ENCODE data around the gene WDR75.

Gene WDR75

DNA sequence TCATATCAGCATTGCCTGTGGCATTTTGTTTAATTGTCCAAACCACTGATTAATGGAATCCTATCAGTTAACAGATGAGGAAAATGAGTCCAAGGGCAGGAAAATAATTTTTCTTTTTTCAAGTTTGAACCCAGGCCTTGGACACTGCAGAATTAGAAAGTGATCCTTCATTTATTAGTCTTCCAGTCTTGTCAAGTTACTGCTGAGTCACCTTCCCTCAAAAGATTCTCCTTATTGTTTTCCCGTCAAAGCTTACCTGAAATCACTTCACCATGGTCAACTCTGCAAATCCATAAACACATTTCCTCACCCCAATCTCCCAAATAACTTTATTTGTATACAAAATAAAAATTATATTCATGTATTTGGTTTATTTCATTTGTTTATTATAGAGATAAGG lies 57.9 kb downstream of the WDR75 start:
- H3K9me3 Mint-ChIP-seq = peaks cover 6% of the 10 kb centered on the region
- H3K27me3 Mint-ChIP-seq (ENCODE audit: low read depth) = no peaks in the 10 kb centered on the region
- H3K4me1 Mint-ChIP-seq (ENCODE audit: low read depth) = no peaks in the 10 kb centered on the region
- H3K4me3 Mint-ChIP-seq = no peak overlapping the region
- no peaks in the 10 kb centered on the region for H3K36me3 Mint-ChIP-seq (ENCODE audit: low read depth)
- H3K27ac Mint-ChIP-seq = no peak overlapping the region

DNA sequence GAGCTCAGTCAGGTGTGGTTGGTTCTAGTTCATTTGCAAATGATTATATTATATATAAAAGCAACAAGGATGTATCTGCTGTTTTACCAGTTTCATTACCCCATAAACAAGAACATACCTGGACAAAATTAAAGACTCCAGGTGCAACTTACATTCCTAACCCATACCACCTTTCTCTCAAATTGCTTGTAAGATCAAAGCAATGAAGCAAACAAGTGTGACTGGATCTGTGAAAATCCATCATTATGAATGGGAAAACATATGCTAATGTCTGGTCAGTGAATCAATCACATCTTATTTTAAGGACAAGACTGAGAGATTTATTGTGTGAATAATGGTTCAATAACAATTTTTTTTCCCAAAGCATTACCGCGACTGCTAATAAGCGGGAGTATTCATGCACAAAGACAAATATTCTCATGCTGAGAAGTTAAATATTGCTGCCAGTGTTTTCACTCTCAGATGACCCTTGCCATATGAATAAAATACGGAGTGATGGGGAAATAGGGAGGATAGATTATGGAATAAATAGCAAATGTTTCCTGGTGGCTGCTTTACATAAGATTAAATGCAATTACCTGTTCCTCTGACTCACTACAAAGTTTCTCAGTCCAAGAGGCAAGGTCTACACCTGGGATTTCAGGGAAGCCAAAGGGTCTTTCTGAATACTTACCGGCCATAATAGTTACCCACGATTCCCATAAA lies 59.3 kb downstream of the WDR75 start:
- no peak overlapping the region for H3K4me3 Mint-ChIP-seq
- no peaks in the 10 kb centered on the region for H3K9me3 Mint-ChIP-seq
- no peaks in the 10 kb centered on the region for H3K36me3 Mint-ChIP-seq (ENCODE audit: low read depth)
- H3K27ac Mint-ChIP-seq = no peak overlapping the region
- no peaks in the 10 kb centered on the region for H3K27me3 Mint-ChIP-seq (ENCODE audit: low read depth)
- H3K4me1 Mint-ChIP-seq (ENCODE audit: low read depth) = no peaks in the 10 kb centered on the region

GRCh38 chr2:189501487-189501886 lies 60.2 kb downstream of the WDR75 start:
- no peak overlapping the region for H3K4me3 Mint-ChIP-seq
- H3K27ac Mint-ChIP-seq = no peak overlapping the region
- no peaks in the 10 kb centered on the region for H3K9me3 Mint-ChIP-seq
- no peaks in the 10 kb centered on the region for H3K4me1 Mint-ChIP-seq (ENCODE audit: low read depth)
- no peaks in the 10 kb centered on the region for H3K36me3 Mint-ChIP-seq (ENCODE audit: low read depth)
- no peaks in the 10 kb centered on the region for H3K27me3 Mint-ChIP-seq (ENCODE audit: low read depth)

- H3K4me1 Mint-ChIP-seq (ENCODE audit: low read depth) = no peaks in the 10 kb centered on the region
- H3K27me3 Mint-ChIP-seq (ENCODE audit: low read depth) = no peaks in the 10 kb centered on the region
- H3K4me3 Mint-ChIP-seq = no peak overlapping the region
- no peaks in the 10 kb centered on the region for H3K36me3 Mint-ChIP-seq (ENCODE audit: low read depth)
- no peaks in the 10 kb centered on the region for H3K9me3 Mint-ChIP-seq
- no peak overlapping the region for H3K27ac Mint-ChIP-seq
Measured at GRCh38 chr2:189502714-189503113, 61.4 kb downstream of the WDR75 start.

DNA sequence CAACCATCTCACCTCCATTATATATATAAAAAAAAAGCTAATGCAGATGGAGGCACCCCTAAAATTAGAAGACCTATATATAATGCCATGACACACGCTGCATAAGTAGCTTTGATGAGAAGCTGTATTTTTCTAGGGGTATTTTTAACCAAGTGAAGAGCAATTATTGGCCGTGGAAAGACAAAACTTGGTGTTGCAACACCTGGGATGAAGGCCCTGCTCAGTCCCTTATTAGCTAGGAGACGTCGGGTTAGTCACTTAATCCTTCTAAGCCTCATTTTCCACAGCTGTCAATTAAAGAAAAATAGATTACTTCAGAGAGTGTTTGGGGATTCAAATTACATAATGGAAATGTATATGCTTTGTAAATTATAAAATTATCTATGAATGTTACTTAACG lies 63.0 kb downstream of the WDR75 start:
- H3K27ac Mint-ChIP-seq = no peak overlapping the region
- H3K4me1 Mint-ChIP-seq (ENCODE audit: low read depth) = no peaks in the 10 kb centered on the region
- no peaks in the 10 kb centered on the region for H3K36me3 Mint-ChIP-seq (ENCODE audit: low read depth)
- peaks cover 3% of the 10 kb centered on the region for H3K9me3 Mint-ChIP-seq
- H3K27me3 Mint-ChIP-seq (ENCODE audit: low read depth) = no peaks in the 10 kb centered on the region
- no peak overlapping the region for H3K4me3 Mint-ChIP-seq

DNA sequence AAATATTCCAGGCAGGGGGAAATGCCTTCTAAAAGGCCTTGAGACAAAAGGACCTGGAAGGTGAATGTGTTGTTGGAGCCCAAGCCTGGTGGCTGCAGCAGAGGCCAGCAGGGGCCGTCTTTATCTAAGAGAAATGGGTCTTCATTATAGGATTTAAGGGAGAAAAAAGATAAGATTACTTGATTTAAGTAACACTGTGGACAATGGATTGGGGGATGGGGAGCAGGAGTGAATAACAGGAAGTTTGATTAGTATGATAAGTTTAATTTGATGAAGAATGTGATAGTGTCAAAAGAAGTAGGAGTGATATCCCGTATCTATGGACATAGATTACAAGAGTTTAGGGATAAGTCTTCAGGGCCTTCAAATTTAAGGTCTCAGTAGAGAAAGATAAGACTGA lies 64.2 kb downstream of the WDR75 start:
- no peak overlapping the region for H3K27ac Mint-ChIP-seq
- peaks cover 3% of the 10 kb centered on the region for H3K9me3 Mint-ChIP-seq
- H3K36me3 Mint-ChIP-seq (ENCODE audit: low read depth) = no peaks in the 10 kb centered on the region
- no peak overlapping the region for H3K4me3 Mint-ChIP-seq
- H3K27me3 Mint-ChIP-seq (ENCODE audit: low read depth) = no peaks in the 10 kb centered on the region
- no peaks in the 10 kb centered on the region for H3K4me1 Mint-ChIP-seq (ENCODE audit: low read depth)

GRCh38 chr2:189506514-189506976 lies 65.3 kb downstream of the WDR75 start:
- Mint-ChIP-seq H3K36me3 (ENCODE audit: low read depth) (no peaks in the 10 kb centered on the region), H3K27ac (no peak overlapping the region), H3K4me3 (no peak overlapping the region), H3K9me3 (peaks cover 3% of the 10 kb centered on the region), H3K27me3 (ENCODE audit: low read depth) (no peaks in the 10 kb centered on the region), H3K4me1 (ENCODE audit: low read depth) (no peaks in the 10 kb centered on the region)

DNA sequence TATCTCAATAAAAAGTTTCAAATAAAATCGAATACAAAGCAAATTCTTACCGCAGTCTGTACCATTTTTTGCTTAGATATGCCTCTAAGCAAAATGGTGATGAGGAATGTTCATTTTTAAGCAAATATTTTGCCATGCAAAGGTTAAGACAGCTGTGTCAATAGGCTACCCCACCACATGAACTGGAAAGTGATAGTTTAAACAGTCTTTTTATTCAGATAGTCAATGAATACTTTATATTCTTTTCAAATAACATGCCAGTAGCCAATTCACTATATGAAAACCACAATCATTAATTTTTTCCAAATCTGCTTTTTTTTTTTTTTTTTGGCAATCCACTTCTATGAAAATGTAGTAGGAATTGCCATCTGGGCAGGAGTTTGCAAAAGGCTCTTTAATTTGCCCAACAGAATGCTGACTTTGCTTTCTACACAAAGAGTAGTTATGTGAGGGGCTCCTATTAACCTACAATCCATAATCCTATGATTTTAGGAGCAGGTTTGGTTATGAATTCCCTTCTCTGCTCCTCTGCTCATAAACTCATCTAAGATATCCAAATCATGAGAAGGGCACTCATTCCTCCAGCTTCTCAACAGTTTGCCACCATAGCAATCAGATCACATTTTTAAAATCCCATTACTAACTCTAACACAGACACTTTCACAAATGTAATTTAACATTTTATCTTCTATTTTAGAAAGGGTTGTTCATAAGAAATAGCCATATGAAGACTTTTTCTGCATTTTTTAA lies 70.1 kb downstream of the WDR75 start:
- Mint-ChIP-seq H3K4me1 (ENCODE audit: low read depth) (no peaks in the 10 kb centered on the region), H3K27ac (no peak overlapping the region), H3K9me3 (peaks cover 3% of the 10 kb centered on the region), H3K36me3 (ENCODE audit: low read depth) (no peaks in the 10 kb centered on the region), H3K4me3 (no peak overlapping the region), H3K27me3 (ENCODE audit: low read depth) (peaks cover 5% of the 10 kb centered on the region)

DNA sequence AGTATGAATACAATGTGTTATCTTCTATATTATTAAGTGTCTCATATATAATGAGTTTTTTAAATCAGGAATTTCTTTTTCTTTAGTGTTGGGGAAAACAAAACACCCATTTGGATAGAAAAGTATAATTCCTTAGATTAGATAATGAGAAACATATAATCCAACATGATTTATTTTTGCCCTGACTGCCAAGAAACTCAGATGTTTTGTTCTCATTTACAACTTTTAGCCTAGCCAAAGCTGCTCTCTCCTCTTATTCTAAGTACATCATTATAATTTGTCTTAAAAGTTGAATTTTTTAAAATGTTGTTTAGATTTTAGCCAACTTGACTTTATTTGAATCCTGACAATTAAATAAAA lies 70.7 kb downstream of the WDR75 start:
- Mint-ChIP-seq H3K4me3 (no peak overlapping the region), H3K27me3 (ENCODE audit: low read depth) (peaks cover 5% of the 10 kb centered on the region), H3K9me3 (peaks cover 3% of the 10 kb centered on the region), H3K4me1 (ENCODE audit: low read depth) (no peaks in the 10 kb centered on the region), H3K27ac (no peak overlapping the region), H3K36me3 (ENCODE audit: low read depth) (no peaks in the 10 kb centered on the region)

DNA sequence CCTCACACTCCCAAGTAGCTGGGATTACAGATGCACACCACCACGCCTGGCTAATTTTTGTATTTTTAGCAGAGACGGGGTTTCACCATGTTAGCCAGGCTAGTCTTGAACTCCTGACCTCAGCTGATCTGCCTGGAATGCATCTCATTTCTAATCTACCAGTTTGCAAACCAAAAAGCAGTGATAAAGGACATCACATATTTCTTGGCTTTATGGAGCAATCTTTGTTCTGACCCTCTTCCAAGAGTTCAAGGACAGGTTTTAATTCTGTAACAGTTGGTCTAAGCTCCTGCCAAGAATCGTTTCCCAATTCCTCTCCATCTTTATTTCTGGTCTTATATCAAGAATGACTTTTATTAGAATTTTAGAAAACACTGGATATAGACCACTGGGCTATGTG lies 71.6 kb downstream of the WDR75 start:
- Mint-ChIP-seq H3K36me3 (ENCODE audit: low read depth) (no peaks in the 10 kb centered on the region), H3K4me3 (no peak overlapping the region), H3K27me3 (ENCODE audit: low read depth) (peaks cover 9% of the 10 kb centered on the region), H3K9me3 (peaks cover 3% of the 10 kb centered on the region), H3K4me1 (ENCODE audit: low read depth) (no peaks in the 10 kb centered on the region), H3K27ac (no peak overlapping the region)

DNA sequence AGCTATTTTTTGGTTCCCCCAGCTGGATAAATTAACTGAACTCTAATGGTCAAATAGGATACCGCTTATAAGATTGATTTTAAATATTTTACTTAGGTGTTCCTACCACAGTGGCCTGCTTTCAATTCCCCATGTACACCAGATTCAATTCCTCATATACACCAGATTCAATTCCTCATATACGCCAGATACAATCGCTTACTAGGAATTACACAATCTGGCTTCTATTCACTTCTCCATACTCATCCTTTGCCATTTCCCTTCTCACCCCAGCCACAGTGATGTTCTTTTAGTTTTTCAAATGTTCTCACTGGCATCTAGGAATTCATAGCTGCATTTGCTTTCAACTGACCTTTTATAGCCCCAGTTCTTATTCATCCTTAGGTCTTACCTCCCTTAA lies 72.8 kb downstream of the WDR75 start:
- Mint-ChIP-seq H3K36me3 (ENCODE audit: low read depth) (no peaks in the 10 kb centered on the region), H3K9me3 (peaks cover 2% of the 10 kb centered on the region), H3K4me1 (ENCODE audit: low read depth) (no peaks in the 10 kb centered on the region), H3K27ac (no peak overlapping the region), H3K4me3 (no peak overlapping the region), H3K27me3 (ENCODE audit: low read depth) (peaks cover 9% of the 10 kb centered on the region)

- H3K4me1 Mint-ChIP-seq (ENCODE audit: low read depth) = no peaks in the 10 kb centered on the region
Measured at GRCh38 chr2:189515264-189515663, 74.0 kb downstream of the WDR75 start.

GRCh38 chr2:189516546-189516945 lies 75.3 kb downstream of the WDR75 start:
- Mint-ChIP-seq H3K4me3 (no peak overlapping the region), H3K27me3 (ENCODE audit: low read depth) (peaks cover 9% of the 10 kb centered on the region), H3K4me1 (ENCODE audit: low read depth) (no peaks in the 10 kb centered on the region), H3K36me3 (ENCODE audit: low read depth) (no peaks in the 10 kb centered on the region), H3K9me3 (no peaks in the 10 kb centered on the region), H3K27ac (no peak overlapping the region)

More at GRCh38 chr2:189515264-189515663, 74.0 kb downstream of the WDR75 start:
- Mint-ChIP-seq H3K4me3 (no peak overlapping the region), H3K27me3 (ENCODE audit: low read depth) (peaks cover 9% of the 10 kb centered on the region), H3K9me3 (no peaks in the 10 kb centered on the region), H3K27ac (no peak overlapping the region), H3K36me3 (ENCODE audit: low read depth) (no peaks in the 10 kb centered on the region)

- Mint-ChIP-seq H3K27me3 (ENCODE audit: low read depth) (peaks cover 9% of the 10 kb centered on the region), H3K9me3 (no peaks in the 10 kb centered on the region), H3K4me3 (no peak overlapping the region), H3K36me3 (ENCODE audit: low read depth) (no peaks in the 10 kb centered on the region), H3K4me1 (ENCODE audit: low read depth) (no peaks in the 10 kb centered on the region), H3K27ac (no peak overlapping the region)
Measured at GRCh38 chr2:189517847-189518535, 76.7 kb downstream of the WDR75 start.
